HCT116 (cell line): ENCODE measurements around the gene ZNF300.
"Not testable (repeated sequence)": the region's sequence is repeated elsewhere in the genome, so short reads cannot be mapped to it uniquely, and the experiment has no call there.

Experiments
- CTCF ChIP-seq, 3 experiments: fragments of 200-600 bp in 1 of 3; sonication (generic) in 1 of 3; IDR thresholded peaks in 2 of 3; conservative IDR thresholded peaks in 1 of 3; 2 replicates each; pipeline ENCODE4 v1.5.1; 2012 to 2017; ENCODE audit warnings: low read depth in 2 of 3, low read length in 2 of 3, antibody characterized with exemption in 1 of 3, borderline replicate concordance in 1 of 3, control low read depth in 1 of 3, mild to moderate bottlenecking in 1 of 3, mixed read lengths in 1 of 3, mixed run types in 1 of 3, moderate library complexity in 1 of 3; ENCODE audit not compliant: insufficient read depth in 1 of 3
- POLR2A ChIP-seq: IDR thresholded peaks from 2 replicates; pipeline ENCODE4 v1.7.0; 2011; ENCODE audit warnings: borderline replicate concordance; ENCODE audit not compliant: insufficient read depth, insufficient read length; ENCODE audit errors: extremely low read depth
- POLR2AphosphoS5 ChIP-seq: IDR thresholded peaks from 2 replicates; pipeline ENCODE4 v1.6.1; 2011; ENCODE audit warnings: mild to moderate bottlenecking, low read depth, low read length, moderate library complexity
- RAD21 ChIP-seq: IDR thresholded peaks from 2 replicates; pipeline ENCODE4 v1.6.1; 2012; ENCODE audit warnings: low read depth, mild to moderate bottlenecking

GRCh38 chr5:150856700-150857099 lies 48.1 kb downstream of the ZNF300 start:
- TF ChIP-seq CTCF (IDR thresholded peaks at IDR 0.05 in 2 of 3, conservative IDR thresholded peaks at IDR 0.05 in 1 of 3; ENCODE audit: borderline replicate concordance in 1 of 3, insufficient read depth in 1 of 3, low read depth in 2 of 3, low read length in 2 of 3); POLR2A; RAD21; POLR2AphosphoS5: not testable (repeated sequence)
